HG03139 (cell line): ENCODE results near the gene SLC22A12.
"Not testable (repeated sequence)": the region's sequence is repeated elsewhere in the genome, so short reads cannot be mapped to it uniquely, and the experiment has no call there.

Experiments
- ATAC-seq: cut with Tn5 transposase; IDR thresholded peaks from one replicate; pipeline ENCODE4 v1.9.1; 2021; ENCODE audit not compliant: unreplicated experiment

The SLC22A12 gene

GRCh38 chr11:64590763-64591221, at the start of gene SLC22A12:
Gene SLC22A12 (plus strand): TSS chr11:64591220. CDS start chr11:64591557, 337 bp downstream.
- no peak for ATAC-seq

- no peak for ATAC-seq
These were observed 48.6 kb upstream of the SLC22A12 start for GRCh38 chr11:64542172-64543125.

GRCh38 chr11:64543818-64544217, 47.2 kb upstream of the SLC22A12 start:
- ATAC-seq: no peak

- no peak for ATAC-seq
These were observed 46.3 kb upstream of the SLC22A12 start for GRCh38 chr11:64544616-64545296.

GRCh38 chr11:64545619-64546018, 45.4 kb upstream of the SLC22A12 start:
- no peak for ATAC-seq

GRCh38 chr11:64546176-64546575, 44.8 kb upstream of the SLC22A12 start:
- ATAC-seq: no peak

GRCh38 chr11:64546600-64546999, 44.4 kb upstream of the SLC22A12 start:
- ATAC-seq: no peak

- no peak for ATAC-seq
These were observed 41.1 kb upstream of the SLC22A12 start for GRCh38 chr11:64549969-64550368.

GRCh38 chr11:64553554-64554201, 37.3 kb upstream of the SLC22A12 start:
- no peak for ATAC-seq

GRCh38 chr11:64556044-64556720, 34.8 kb upstream of the SLC22A12 start:
- no peak for ATAC-seq

GRCh38 chr11:64556721-64557250, 34.2 kb upstream of the SLC22A12 start:
- no peak for ATAC-seq

GRCh38 chr11:64558065-64558745, 32.8 kb upstream of the SLC22A12 start:
- ATAC-seq: no peak

- ATAC-seq: no peak
These were observed 32.2 kb upstream of the SLC22A12 start for GRCh38 chr11:64558869-64559268.

- ATAC-seq: no peak
These were observed 31.5 kb upstream of the SLC22A12 start for GRCh38 chr11:64559351-64560138.

- ATAC-seq: no peak
These were observed 30.8 kb upstream of the SLC22A12 start for GRCh38 chr11:64560139-64560771.

GRCh38 chr11:64560941-64561340, 30.1 kb upstream of the SLC22A12 start:
- no peak for ATAC-seq

GRCh38 chr11:64561429-64561828, 29.6 kb upstream of the SLC22A12 start:
- ATAC-seq: not testable (repeated sequence)

- ATAC-seq: no peak
These were observed 28.9 kb upstream of the SLC22A12 start for GRCh38 chr11:64561984-64562722.
